Activated CD4-positive, alpha-beta memory T cell treated with anti-CD3 and anti-CD28 coated beads for 36 hours (primary cell): ENCODE measurements around the gene TOR3A. TPM values are rescaled to one million over a fixed set of nuclear protein-coding genes. Genes with fewer than 3 reads are reported as not detected.
"Not testable (repeated sequence)": the region's sequence is repeated elsewhere in the genome, so short reads cannot be mapped to it uniquely, and the experiment has no call there.

Experiments used
- CTCF ChIA-PET: fragments of 350-600 bp; sonication (Branson Sonifier 250); formaldehyde crosslinking; loops from one replicate; lab custom pipeline; 2021; ENCODE audit warnings: antibody characterized with exemption, inconsistent platforms; lab: Charles Lee
- POLR2A ChIA-PET: fragments of 350-600 bp; sonication (Branson Sonifier 250); formaldehyde crosslinking; loops from one replicate; lab custom pipeline; 2021; ENCODE audit warnings: antibody characterized with exemption; lab: Charles Lee
- DNase-seq: peaks from one replicate; pipeline ENCODE4 v3.0.0-alpha.2; 2020
- H3K27ac Mint-ChIP-seq: one replicate; pipeline ENCODE4 v1.8.0; 2021; ENCODE audit warnings: mixed read lengths
- H3K27me3 Mint-ChIP-seq: one replicate; pipeline ENCODE4 v1.8.0; 2021; ENCODE audit warnings: mixed read lengths
- H3K36me3 Mint-ChIP-seq: one replicate; pipeline ENCODE4 v1.8.0; 2021; ENCODE audit warnings: mixed read lengths
- H3K4me1 Mint-ChIP-seq: one replicate; pipeline ENCODE4 v1.8.0; 2021; ENCODE audit warnings: low read depth, mixed read lengths
- H3K4me3 Mint-ChIP-seq: one replicate; pipeline ENCODE4 v1.8.0; 2021; ENCODE audit warnings: mild to moderate bottlenecking, mixed read lengths
- H3K9me3 Mint-ChIP-seq: one replicate; pipeline ENCODE4 v1.8.0; 2021; ENCODE audit warnings: mixed read lengths
- intact Hi-C: fragments of 100-400 bp; cut with micrococcal nuclease; formaldehyde crosslinking; loops from one replicate; pipeline ENCODE4 v1.15.1; 2023
- total RNA-seq, 2 experiments: library from RNA; stranded (reverse); gene quantifications; one replicate each; pipeline ENCODE4 v1.2.3, GENCODE V29; 2021

The TOR3A gene, protein sequence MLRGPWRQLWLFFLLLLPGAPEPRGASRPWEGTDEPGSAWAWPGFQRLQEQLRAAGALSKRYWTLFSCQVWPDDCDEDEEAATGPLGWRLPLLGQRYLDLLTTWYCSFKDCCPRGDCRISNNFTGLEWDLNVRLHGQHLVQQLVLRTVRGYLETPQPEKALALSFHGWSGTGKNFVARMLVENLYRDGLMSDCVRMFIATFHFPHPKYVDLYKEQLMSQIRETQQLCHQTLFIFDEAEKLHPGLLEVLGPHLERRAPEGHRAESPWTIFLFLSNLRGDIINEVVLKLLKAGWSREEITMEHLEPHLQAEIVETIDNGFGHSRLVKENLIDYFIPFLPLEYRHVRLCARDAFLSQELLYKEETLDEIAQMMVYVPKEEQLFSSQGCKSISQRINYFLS
- 10 to 100 TPM; 35.7 to 36.7 TPM for total RNA-seq

DNA sequence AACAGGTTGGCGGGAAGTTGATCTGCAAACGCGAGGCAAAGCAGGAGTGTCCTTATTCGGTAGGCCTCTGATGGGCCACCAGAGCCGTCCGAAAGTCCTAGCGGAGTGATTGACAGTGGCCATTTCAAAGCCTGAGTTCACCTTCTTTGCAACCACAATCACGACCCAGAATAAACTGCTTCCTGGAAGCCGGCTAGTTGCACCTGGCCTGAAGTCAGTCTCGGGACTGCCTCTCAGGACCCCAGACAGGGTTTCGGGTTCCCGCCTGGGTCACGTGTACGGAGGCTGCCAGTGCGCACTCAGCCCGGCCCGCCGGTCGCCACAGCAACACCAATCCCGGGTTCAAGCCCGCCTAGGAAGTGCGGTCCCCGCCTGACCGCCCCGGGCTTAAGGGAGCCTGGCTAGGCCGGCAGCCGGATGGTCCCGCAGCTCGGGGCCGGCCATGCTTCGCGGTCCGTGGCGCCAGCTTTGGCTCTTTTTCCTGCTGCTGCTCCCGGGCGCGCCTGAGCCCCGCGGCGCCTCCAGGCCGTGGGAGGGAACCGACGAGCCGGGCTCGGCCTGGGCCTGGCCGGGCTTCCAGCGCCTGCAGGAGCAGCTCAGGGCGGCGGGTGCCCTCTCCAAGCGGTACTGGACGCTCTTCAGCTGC, at the start of gene TOR3A:
TOR3A (plus strand) TSS at position 384 of the 646 bp plus-strand sequence; CDS start at position 443, 59 bp downstream.
- Mint-ChIP-seq H3K27me3 (no peaks in the 10 kb centered on the region), H3K27ac (peak within 1 kb of the TSS; percentile 91), H3K4me1 (peaks cover 23% of the 10 kb centered on the region), H3K9me3 (no peaks in the 10 kb centered on the region), H3K4me3 (peak within 1 kb of the TSS; percentile 89), H3K36me3 (peaks cover 18% of the 10 kb centered on the region)
- CTCF ChIA-PET: interaction anchor here (1.3 to 7.2 kb wide), 8 partner anchors 39 to 733 kb away, joined by 3 to 75 read pairs (median 8); partner anchors contain the start of genes AXDND1 and SOAT1
- DNase-seq: peak; percentile 89
- intact Hi-C loops: loop anchor here (1.0 to 5.0 kb wide), 8 partner anchors 47 to 800 kb away; partner anchors contain the start of genes FAM20B, SOAT1 and TOR1AIP1
- POLR2A ChIA-PET: interaction anchor here (0.6 to 1.8 kb wide), 3 partner anchors 9 to 284 kb away, joined by 3 to 9 read pairs (median 4); partner anchors contain the start of genes AXDND1 and SOAT1

DNA sequence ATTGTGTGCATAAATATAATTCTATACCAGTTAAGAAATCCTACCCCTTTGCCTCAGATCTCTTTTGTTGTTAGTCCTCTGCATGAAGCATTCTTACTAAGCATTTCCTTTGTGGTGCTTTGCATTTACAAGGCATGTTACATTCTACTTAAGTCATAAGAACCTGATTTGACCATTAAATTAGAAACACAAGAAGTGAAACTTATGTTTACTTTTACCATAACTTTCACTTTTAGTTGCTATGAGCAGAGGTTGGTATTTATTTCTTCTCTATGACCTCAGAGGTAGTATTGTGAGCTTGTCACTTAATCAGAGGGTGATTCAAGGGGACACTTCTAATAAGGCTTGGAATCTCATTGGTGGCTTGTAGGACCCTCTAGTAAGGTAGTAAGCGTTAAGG, 47.1 kb upstream of the TOR3A start:
- ChIA-PET POLR2A (no interaction called here), CTCF (no interaction called here)
- no peaks in the 10 kb centered on the region for H3K27me3 Mint-ChIP-seq
- intact Hi-C loops: loop anchor here (1.0 to 5.0 kb wide), 8 partner anchors 8 to 308 kb away; partner anchors contain the start of gene ABL2
- peak overlapping the region; percentile 68 for H3K27ac Mint-ChIP-seq
- H3K36me3 Mint-ChIP-seq: peaks cover 1% of the 10 kb centered on the region
- H3K9me3 Mint-ChIP-seq: no peaks in the 10 kb centered on the region
- no peak for DNase-seq
- H3K4me3 Mint-ChIP-seq: no peak overlapping the region
- H3K4me1 Mint-ChIP-seq: peaks cover 85% of the 10 kb centered on the region

DNA sequence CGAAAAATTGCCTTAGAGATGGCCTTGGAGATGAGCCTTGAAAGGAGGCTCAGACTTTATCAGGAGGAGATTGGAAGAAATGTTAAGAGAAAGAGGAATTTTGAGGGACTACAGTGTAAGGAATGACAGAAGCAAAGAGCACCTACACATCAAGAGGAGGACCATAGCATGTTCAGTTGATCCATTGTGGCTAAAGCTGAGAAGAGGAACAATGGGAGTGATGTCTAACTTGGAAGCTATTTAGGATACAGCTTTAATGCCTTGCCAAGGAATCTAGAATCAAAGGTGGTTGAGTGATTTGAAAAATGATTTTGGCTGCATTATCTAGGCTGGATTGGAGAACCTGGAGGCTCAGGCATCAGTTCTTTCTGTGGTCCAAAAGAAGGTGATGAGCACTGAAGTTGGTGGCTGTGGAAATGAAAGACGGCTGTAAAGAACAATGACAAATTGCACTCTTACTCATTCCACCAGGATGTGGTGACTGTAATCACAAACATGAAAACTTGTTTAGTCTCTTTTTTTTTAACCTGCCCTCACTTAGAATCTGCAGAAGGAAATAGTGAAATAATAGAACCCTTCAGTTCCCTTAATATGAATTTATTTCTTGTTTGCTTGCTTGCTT, 44.9 kb upstream of the TOR3A start:
- peaks cover 1% of the 10 kb centered on the region for H3K36me3 Mint-ChIP-seq
- ChIA-PET POLR2A (interaction anchor here (0.7 kb wide), 1 partner anchor 21 kb away, joined by 5 read pairs; no protein-coding TSS in a partner anchor), CTCF (interaction anchor here (1.2 kb wide), 1 partner anchor 43 kb away, joined by 4 read pairs; no protein-coding TSS in a partner anchor)
- H3K27me3 Mint-ChIP-seq: no peaks in the 10 kb centered on the region
- no peaks in the 10 kb centered on the region for H3K9me3 Mint-ChIP-seq
- intact Hi-C loops: loop anchor here (5.0 kb wide), 1 partner anchor 105 kb away; no protein-coding TSS in a partner anchor
- no peak overlapping the region for H3K4me3 Mint-ChIP-seq
- H3K27ac Mint-ChIP-seq: peak overlapping the region; percentile 38
- peak; percentile 56 for DNase-seq
- H3K4me1 Mint-ChIP-seq: peaks cover 63% of the 10 kb centered on the region

GRCh38 chr1:179038528-179039281, 43.2 kb upstream of the TOR3A start:
- no peak overlapping the region for H3K4me3 Mint-ChIP-seq
- intact Hi-C loops: loop anchor here (5.0 kb wide), 1 partner anchor 104 kb away; no protein-coding TSS in a partner anchor
- POLR2A ChIA-PET: no interaction called here

GRCh38 chr1:179039502-179040174, 42.2 kb upstream of the TOR3A start:
- POLR2A ChIA-PET, H3K4me3 Mint-ChIP-seq, H3K36me3 Mint-ChIP-seq, DNase-seq, H3K27me3 Mint-ChIP-seq, CTCF ChIA-PET, H3K9me3 Mint-ChIP-seq, H3K27ac Mint-ChIP-seq: not testable (repeated sequence)
- peaks cover 45% of the 10 kb centered on the region for H3K4me1 Mint-ChIP-seq
- intact Hi-C loops: loop anchor here (5.0 kb wide), 1 partner anchor 103 kb away; no protein-coding TSS in a partner anchor

More at GRCh38 chr1:179038528-179039281, 43.2 kb upstream of the TOR3A start:
- no peak overlapping the region for H3K27ac Mint-ChIP-seq
- H3K27me3 Mint-ChIP-seq: no peaks in the 10 kb centered on the region
- peaks cover 54% of the 10 kb centered on the region for H3K4me1 Mint-ChIP-seq
- peaks cover 4% of the 10 kb centered on the region for H3K36me3 Mint-ChIP-seq
- CTCF ChIA-PET: interaction anchor here (1.4 kb wide), 1 partner anchor 40 kb away, joined by 4 read pairs; no protein-coding TSS in a partner anchor
- no peaks in the 10 kb centered on the region for H3K9me3 Mint-ChIP-seq
- DNase-seq: no peak

- POLR2A ChIA-PET, H3K27ac Mint-ChIP-seq, H3K4me3 Mint-ChIP-seq, H3K36me3 Mint-ChIP-seq, H3K27me3 Mint-ChIP-seq, H3K9me3 Mint-ChIP-seq, DNase-seq, intact Hi-C loops, CTCF ChIA-PET: not testable (repeated sequence)
- H3K4me1 Mint-ChIP-seq: peaks cover 40% of the 10 kb centered on the region
These were observed 41.7 kb upstream of the TOR3A start for GRCh38 chr1:179040175-179040551.

GRCh38 chr1:179042087-179042486, 39.8 kb upstream of the TOR3A start:
- Mint-ChIP-seq H3K4me1 (peaks cover 22% of the 10 kb centered on the region), H3K9me3 (no peaks in the 10 kb centered on the region), H3K27me3 (no peaks in the 10 kb centered on the region), H3K36me3 (peaks cover 3% of the 10 kb centered on the region), H3K27ac (no peak overlapping the region), H3K4me3 (no peak overlapping the region)
- DNase-seq: no peak
- intact Hi-C loops: no loop called here
- ChIA-PET POLR2A (no interaction called here), CTCF (interaction anchor here (0.6 to 1.4 kb wide), 2 partner anchors 17 to 285 kb away, joined by 3 to 4 read pairs; no protein-coding TSS in a partner anchor)

- Mint-ChIP-seq H3K9me3 (no peaks in the 10 kb centered on the region), H3K4me1 (peaks cover 16% of the 10 kb centered on the region), H3K36me3 (peaks cover 3% of the 10 kb centered on the region), H3K27ac (no peak overlapping the region), H3K4me3 (no peak overlapping the region), H3K27me3 (no peaks in the 10 kb centered on the region)
- no peak for DNase-seq
- ChIA-PET POLR2A (no interaction called here), CTCF (interaction anchor here (0.6 to 1.4 kb wide), 2 partner anchors 16 to 285 kb away, joined by 3 to 4 read pairs; no protein-coding TSS in a partner anchor)
- intact Hi-C loops: no loop called here
These were observed 39.2 kb upstream of the TOR3A start for GRCh38 chr1:179042700-179043099.

DNA sequence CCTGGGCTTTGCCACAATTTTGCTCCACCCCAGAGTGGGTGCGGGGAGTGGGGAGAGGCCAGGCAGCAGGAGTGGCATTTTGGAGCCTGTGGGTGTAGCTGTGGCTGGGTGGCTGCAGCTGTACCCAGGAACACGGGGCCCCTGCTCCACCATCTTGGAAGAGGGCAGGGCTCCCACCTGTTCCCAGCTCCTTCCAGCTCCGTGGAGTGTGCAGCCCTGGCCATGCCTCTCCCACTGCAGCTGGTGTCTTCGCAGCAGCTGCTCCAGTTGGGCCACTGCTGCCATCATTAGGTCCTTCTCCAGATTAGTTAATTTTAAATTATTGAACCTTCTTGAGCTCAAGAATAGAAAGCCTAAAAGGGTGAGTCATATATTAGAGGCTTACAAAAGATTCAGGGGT, 38.6 kb upstream of the TOR3A start:
- Mint-ChIP-seq H3K9me3 (no peaks in the 10 kb centered on the region), H3K27ac (no peak overlapping the region), H3K36me3 (peaks cover 3% of the 10 kb centered on the region), H3K4me1 (peaks cover 14% of the 10 kb centered on the region), H3K4me3 (no peak overlapping the region), H3K27me3 (no peaks in the 10 kb centered on the region)
- POLR2A ChIA-PET: no interaction called here
- intact Hi-C loops: no loop called here
- DNase-seq: no peak
- CTCF ChIA-PET: interaction anchor here (1.2 kb wide), 1 partner anchor 78 kb away, joined by 3 read pairs; no protein-coding TSS in a partner anchor

- DNase-seq: no peak
- Mint-ChIP-seq H3K9me3 (no peaks in the 10 kb centered on the region), H3K27ac (no peak overlapping the region), H3K36me3 (peaks cover 3% of the 10 kb centered on the region), H3K4me3 (no peak overlapping the region), H3K4me1 (peaks cover 7% of the 10 kb centered on the region), H3K27me3 (no peaks in the 10 kb centered on the region)
- intact Hi-C loops: no loop called here
- ChIA-PET CTCF (interaction anchor here (1.2 to 1.8 kb wide), 3 partner anchors 25 to 77 kb away, joined by 3 to 4 read pairs (median 4); no protein-coding TSS in a partner anchor), POLR2A (no interaction called here)
These were observed 38.0 kb upstream of the TOR3A start for GRCh38 chr1:179043907-179044306.
